Anterior cingulate cortex (tissue), 58 donors: ENCODE data around the gene NELL2.
"Not testable (repeated sequence)": the region's sequence is repeated elsewhere in the genome, so short reads cannot be mapped to it uniquely, and the experiment has no call there.

Experiments
- DNase-seq, 58 donors: peaks; one replicate each; lab custom pipeline; 2025; lab: John Stamatoyannopoulos, UW

The NELL2 gene

GRCh38 chr12:44780221-44780790, 95.8 kb downstream of the NELL2 start:
- no peak for DNase-seq

GRCh38 chr12:44779766-44780165, 96.3 kb downstream of the NELL2 start:
- no peak for DNase-seq

GRCh38 chr12:44778863-44779262, 97.3 kb downstream of the NELL2 start:
- no peak for DNase-seq

GRCh38 chr12:44777044-44777443, 99.1 kb downstream of the NELL2 start:
- DNase-seq, result no peak

GRCh38 chr12:44775901-44776300, 100.2 kb downstream of the NELL2 start:
- DNase-seq, result no peak

GRCh38 chr12:44774815-44775411, 101.2 kb downstream of the NELL2 start:
- peak in 1 of 58 donors; percentile 2 for DNase-seq

GRCh38 chr12:44771485-44772021, 104.6 kb downstream of the NELL2 start:
- DNase-seq, result no peak

- DNase-seq, result no peak
Measured at GRCh38 chr12:44765796-44766195, 110.3 kb downstream of the NELL2 start.

- DNase-seq, result no peak
Measured at GRCh38 chr12:44763021-44763420, 113.1 kb downstream of the NELL2 start.

- no peak for DNase-seq
Measured at GRCh38 chr12:44759289-44759688, 116.8 kb downstream of the NELL2 start.

GRCh38 chr12:44750468-44750867, 125.6 kb downstream of the NELL2 start:
- no peak for DNase-seq

GRCh38 chr12:44749566-44749965, 126.5 kb downstream of the NELL2 start:
- DNase-seq, result no peak

- DNase-seq, result no peak
Measured at GRCh38 chr12:44748950-44749468, 127.1 kb downstream of the NELL2 start.

- DNase-seq, result not testable (repeated sequence)
Measured at GRCh38 chr12:44741292-44741980, 134.7 kb downstream of the NELL2 start.

GRCh38 chr12:44738051-44738450, 138.1 kb downstream of the NELL2 start:
- no peak for DNase-seq

GRCh38 chr12:44728566-44728965, 147.5 kb downstream of the NELL2 start:
- DNase-seq, result no peak

GRCh38 chr12:44720265-44720664, 155.8 kb downstream of the NELL2 start:
- DNase-seq, result no peak

- DNase-seq, result no peak
Measured at GRCh38 chr12:44717612-44718011, 158.5 kb downstream of the NELL2 start.

- DNase-seq, result no peak
Measured at GRCh38 chr12:44716711-44717110, 159.4 kb downstream of the NELL2 start.

GRCh38 chr12:44711736-44712135, 164.4 kb downstream of the NELL2 start:
- no peak for DNase-seq

- no peak for DNase-seq
Measured at GRCh38 chr12:44709166-44709565, 166.9 kb downstream of the NELL2 start.

GRCh38 chr12:44708218-44708617, 167.9 kb downstream of the NELL2 start:
- no peak for DNase-seq
